ENCODE results near the gene PCMT1.

DNA sequence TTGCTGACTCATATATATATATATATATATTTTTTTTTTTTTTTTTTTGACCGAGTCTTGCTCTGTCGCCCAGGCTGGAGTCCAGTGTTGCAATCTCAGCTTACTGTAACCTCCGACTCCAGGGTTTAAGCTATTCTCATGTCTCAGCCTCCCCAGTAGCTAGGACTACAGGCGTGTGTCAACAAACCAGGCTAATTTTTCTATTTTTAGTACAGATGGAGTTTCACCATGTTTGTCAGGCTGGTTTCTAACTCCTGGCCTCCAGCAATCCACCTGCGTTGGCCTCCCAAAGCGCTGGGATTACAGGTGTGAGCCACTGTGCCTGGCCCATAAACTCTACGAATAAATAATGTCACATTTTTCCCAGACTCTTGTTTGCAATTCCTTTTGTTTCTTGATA, 109.8 kb downstream of the PCMT1 start:
- no peak for TF ChIP-seq U2AF1 (optimal IDR thresholded peaks at IDR 0.05; ENCODE audit: low read depth, low read length)
- TF ChIP-seq, protein P1, sequence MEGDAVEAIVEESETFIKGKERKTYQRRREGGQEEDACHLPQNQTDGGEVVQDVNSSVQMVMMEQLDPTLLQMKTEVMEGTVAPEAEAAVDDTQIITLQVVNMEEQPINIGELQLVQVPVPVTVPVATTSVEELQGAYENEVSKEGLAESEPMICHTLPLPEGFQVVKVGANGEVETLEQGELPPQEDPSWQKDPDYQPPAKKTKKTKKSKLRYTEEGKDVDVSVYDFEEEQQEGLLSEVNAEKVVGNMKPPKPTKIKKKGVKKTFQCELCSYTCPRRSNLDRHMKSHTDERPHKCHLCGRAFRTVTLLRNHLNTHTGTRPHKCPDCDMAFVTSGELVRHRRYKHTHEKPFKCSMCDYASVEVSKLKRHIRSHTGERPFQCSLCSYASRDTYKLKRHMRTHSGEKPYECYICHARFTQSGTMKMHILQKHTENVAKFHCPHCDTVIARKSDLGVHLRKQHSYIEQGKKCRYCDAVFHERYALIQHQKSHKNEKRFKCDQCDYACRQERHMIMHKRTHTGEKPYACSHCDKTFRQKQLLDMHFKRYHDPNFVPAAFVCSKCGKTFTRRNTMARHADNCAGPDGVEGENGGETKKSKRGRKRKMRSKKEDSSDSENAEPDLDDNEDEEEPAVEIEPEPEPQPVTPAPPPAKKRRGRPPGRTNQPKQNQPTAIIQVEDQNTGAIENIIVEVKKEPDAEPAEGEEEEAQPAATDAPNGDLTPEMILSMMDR (IDR thresholded peaks at IDR 0.05 in 2 of 3, conservative IDR thresholded peaks at IDR 0.05 in 1 of 3; ENCODE audit: insufficient read depth in 2 of 3, low read depth in 1 of 3, low read length in 3 of 3): no peak
- TF ChIP-seq NR1H2 (CRISPR knock-in tag; IDR thresholded peaks at IDR 0.05): no peak
- TF ChIP-seq ZNF12 (CRISPR knock-in tag; IDR thresholded peaks at IDR 0.05): no peak
- no peak for TF ChIP-seq MYC (IDR thresholded peaks at IDR 0.05; ENCODE audit: low read depth, low read length)
- no peak for TF ChIP-seq MYC (CRISPR knock-in tag; IDR thresholded peaks at IDR 0.05; ENCODE audit: borderline replicate concordance, low read depth)
- TF ChIP-seq ZNF41 (CRISPR knock-in tag; conservative IDR thresholded peaks at IDR 0.05): no peak
- TF ChIP-seq CBX2 (IDR thresholded peaks at IDR 0.05; ENCODE audit: insufficient read depth, low read length, poor library complexity, severe bottlenecking): no peak
- TF ChIP-seq ZNF431 (CRISPR knock-in tag; IDR thresholded peaks at IDR 0.05): no peak
- no peak for TF ChIP-seq ZNF785 (CRISPR knock-in tag; IDR thresholded peaks at IDR 0.05)
- TF ChIP-seq, protein P2, sequence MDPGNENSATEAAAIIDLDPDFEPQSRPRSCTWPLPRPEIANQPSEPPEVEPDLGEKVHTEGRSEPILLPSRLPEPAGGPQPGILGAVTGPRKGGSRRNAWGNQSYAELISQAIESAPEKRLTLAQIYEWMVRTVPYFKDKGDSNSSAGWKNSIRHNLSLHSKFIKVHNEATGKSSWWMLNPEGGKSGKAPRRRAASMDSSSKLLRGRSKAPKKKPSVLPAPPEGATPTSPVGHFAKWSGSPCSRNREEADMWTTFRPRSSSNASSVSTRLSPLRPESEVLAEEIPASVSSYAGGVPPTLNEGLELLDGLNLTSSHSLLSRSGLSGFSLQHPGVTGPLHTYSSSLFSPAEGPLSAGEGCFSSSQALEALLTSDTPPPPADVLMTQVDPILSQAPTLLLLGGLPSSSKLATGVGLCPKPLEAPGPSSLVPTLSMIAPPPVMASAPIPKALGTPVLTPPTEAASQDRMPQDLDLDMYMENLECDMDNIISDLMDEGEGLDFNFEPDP (CRISPR knock-in tag; IDR thresholded peaks at IDR 0.05): no peak
- no peak for TF ChIP-seq PTBP1 (IDR thresholded peaks at IDR 0.05; ENCODE audit: low read depth, low read length)
